Measurements from ENCODE around the gene S100A7A. TPM values are rescaled to one million over a fixed set of nuclear protein-coding genes. Genes with fewer than 3 reads are reported as not detected.

S100A7A gene
- total and polyA plus RNA-seq, 2 of the 13 experiments (the other 11 are each of a cell fraction or from before 2014, with no cell fraction given) = not detected

DNA sequence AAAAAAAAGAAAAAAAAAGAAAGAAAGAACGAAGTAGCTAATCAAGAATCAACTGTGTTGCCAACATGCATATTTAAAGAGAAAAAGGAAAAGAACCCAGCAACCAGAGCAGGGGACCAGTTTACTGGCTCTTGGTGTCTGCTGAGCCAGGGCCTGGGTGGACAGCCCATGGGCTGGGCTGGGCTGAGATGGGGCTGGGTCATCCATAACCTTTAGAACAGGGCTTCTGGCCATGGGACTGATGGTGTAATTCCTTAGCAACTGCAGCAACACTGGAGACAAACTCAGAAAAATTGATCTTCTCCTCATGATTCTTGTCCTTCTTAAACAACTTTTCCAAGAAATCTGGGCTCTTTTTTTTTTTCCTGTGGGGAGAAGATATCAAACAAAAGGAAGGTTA is 10.5 kb downstream of the S100A7A start:
- no peaks in the 10 kb centered on the region for H3K27me3 ChIP-seq (ENCODE audit: control insufficient read depth in 1 of 2, insufficient read depth in 2 of 2, low read length in 2 of 2)

DNA sequence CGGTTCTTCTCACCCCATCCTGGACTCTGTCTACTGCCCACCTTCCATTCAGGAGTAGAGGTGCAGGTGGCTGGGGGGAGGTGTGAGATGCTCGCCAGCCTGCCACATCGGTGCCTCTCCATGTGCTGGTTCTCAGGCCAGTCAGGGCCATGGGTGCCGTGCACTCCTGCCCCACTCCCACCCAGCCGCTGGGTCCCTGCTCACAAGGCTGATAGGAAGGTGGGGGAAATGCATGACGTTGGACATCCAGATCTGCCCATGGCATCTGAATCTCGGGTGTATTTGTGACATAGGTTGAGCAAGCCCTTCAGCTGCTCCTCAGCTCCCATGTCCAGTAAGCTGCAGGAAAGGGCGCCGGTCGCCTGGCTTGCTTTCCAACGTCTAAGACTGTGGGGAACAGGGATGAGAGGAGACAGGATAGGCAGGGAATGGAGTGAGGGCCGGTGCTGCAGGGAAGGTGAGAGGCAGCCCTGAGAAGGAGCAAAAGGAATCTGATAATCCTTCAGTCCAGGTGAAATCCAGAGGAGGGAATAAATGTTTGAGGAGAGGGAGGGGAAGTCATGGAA is 11.8 kb downstream of the S100A7A start:
- Histone ChIP-seq H2AFZ (ENCODE audit: low read length) (no peak overlapping the region), H3K9me3 (ENCODE audit: low read length) (no peaks in the 10 kb centered on the region), H3K4me3 (replicated peaks in 1 of 3; ENCODE audit: insufficient read depth in 1 of 3, low read depth in 2 of 3, low read length in 3 of 3) (no peak overlapping the region), H3K27ac (ENCODE audit: extremely low read length, insufficient read depth, low read length) (no peak overlapping the region), H4K20me1 (ENCODE audit: insufficient read depth, low read length) (no peaks in the 10 kb centered on the region), H3K79me2 (ENCODE audit: insufficient read depth, low read length) (no peaks in the 10 kb centered on the region), H3K27me3 (ENCODE audit: control insufficient read depth in 1 of 2, insufficient read depth in 2 of 2, low read length in 2 of 2) (no peaks in the 10 kb centered on the region), H3K9ac (ENCODE audit: insufficient read depth, low read depth, low read length) (no peak overlapping the region), H3K4me2 (ENCODE audit: low read depth, low read length) (no peak overlapping the region), H3K4me1 (ENCODE audit: insufficient read depth, low read length) (no peaks in the 10 kb centered on the region), H3K36me3 (replicated peaks in 1 of 2; ENCODE audit: control insufficient read depth in 1 of 2, insufficient read depth in 2 of 2, low read length in 2 of 2) (no peaks in the 10 kb centered on the region)
- ChIA-PET CTCF (ENCODE audit: low intra/inter-chr PET ratio, low total read pairs) (no interaction called here), POLR2A (no interaction called here)
- no TSS peak for BruUV-seq (replicated peaks)
- in situ Hi-C loops (cut with HindIII; ENCODE audit: extremely low pct_ligation_motif_present, low pct_unique_long_range_greater_than_20kb) (no loop called here), intact Hi-C loops (cut with micrococcal nuclease; ENCODE audit: unreplicated experiment) (no loop called here)
- 2% methylated on average over 11 of the region's 12 CpGs for WGBS (ENCODE audit: low lambda C conversion rate)
- FAIRE-seq (no peak), DNase-seq (ENCODE audit: low spot score) (no peak), ATAC-seq (no peak)
- TF ChIP-seq ZNF562 (CRISPR knock-in tag; IDR thresholded peaks at IDR 0.05; ENCODE audit: borderline replicate concordance) = no peak
- TF ChIP-seq CCAR2 (optimal IDR thresholded peaks at IDR 0.05; ENCODE audit: low read depth, low read length) = no peak
- TF ChIP-seq, protein P1, sequence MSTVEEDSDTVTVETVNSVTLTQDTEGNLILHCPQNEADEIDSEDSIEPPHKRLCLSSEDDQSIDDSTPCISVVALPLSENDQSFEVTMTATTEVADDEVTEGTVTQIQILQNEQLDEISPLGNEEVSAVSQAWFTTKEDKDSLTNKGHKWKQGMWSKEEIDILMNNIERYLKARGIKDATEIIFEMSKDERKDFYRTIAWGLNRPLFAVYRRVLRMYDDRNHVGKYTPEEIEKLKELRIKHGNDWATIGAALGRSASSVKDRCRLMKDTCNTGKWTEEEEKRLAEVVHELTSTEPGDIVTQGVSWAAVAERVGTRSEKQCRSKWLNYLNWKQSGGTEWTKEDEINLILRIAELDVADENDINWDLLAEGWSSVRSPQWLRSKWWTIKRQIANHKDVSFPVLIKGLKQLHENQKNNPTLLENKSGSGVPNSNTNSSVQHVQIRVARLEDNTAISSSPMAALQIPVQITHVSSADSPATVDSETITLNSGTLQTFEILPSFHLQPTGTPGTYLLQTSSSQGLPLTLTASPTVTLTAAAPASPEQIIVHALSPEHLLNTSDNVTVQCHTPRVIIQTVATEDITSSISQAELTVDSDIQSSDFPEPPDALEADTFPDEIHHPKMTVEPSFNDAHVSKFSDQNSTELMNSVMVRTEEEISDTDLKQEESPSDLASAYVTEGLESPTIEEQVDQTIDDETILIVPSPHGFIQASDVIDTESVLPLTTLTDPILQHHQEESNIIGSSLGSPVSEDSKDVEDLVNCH (CRISPR knock-in tag; IDR thresholded peaks at IDR 0.05) = no peak
- TF ChIP-seq, protein P2, sequence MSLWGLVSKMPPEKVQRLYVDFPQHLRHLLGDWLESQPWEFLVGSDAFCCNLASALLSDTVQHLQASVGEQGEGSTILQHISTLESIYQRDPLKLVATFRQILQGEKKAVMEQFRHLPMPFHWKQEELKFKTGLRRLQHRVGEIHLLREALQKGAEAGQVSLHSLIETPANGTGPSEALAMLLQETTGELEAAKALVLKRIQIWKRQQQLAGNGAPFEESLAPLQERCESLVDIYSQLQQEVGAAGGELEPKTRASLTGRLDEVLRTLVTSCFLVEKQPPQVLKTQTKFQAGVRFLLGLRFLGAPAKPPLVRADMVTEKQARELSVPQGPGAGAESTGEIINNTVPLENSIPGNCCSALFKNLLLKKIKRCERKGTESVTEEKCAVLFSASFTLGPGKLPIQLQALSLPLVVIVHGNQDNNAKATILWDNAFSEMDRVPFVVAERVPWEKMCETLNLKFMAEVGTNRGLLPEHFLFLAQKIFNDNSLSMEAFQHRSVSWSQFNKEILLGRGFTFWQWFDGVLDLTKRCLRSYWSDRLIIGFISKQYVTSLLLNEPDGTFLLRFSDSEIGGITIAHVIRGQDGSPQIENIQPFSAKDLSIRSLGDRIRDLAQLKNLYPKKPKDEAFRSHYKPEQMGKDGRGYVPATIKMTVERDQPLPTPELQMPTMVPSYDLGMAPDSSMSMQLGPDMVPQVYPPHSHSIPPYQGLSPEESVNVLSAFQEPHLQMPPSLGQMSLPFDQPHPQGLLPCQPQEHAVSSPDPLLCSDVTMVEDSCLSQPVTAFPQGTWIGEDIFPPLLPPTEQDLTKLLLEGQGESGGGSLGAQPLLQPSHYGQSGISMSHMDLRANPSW (CRISPR knock-in tag; IDR thresholded peaks at IDR 0.05; ENCODE audit: borderline replicate concordance) = no peak
- TF ChIP-seq RARG (CRISPR knock-in tag; IDR thresholded peaks at IDR 0.05; ENCODE audit: low read depth) = no peak
- no peak for TF ChIP-seq SMAD3 (CRISPR knock-in tag; IDR thresholded peaks at IDR 0.05)

More for the DNA sequence above, 10.5 kb downstream of the S100A7A start:
- Histone ChIP-seq H3K79me2 (ENCODE audit: insufficient read depth, low read length) (no peaks in the 10 kb centered on the region), H2AFZ (ENCODE audit: low read length) (no peak overlapping the region), H4K20me1 (ENCODE audit: insufficient read depth, low read length) (0 out of 2 replicates have a peak, but pooled peaks cover 4% of the 10 kb centered on the region), H3K9me3 (ENCODE audit: low read length) (no peaks in the 10 kb centered on the region), H3K9ac (ENCODE audit: insufficient read depth, low read depth, low read length) (no peak overlapping the region), H3K4me1 (ENCODE audit: insufficient read depth, low read length) (no peaks in the 10 kb centered on the region), H3K4me3 (replicated peaks in 1 of 3; ENCODE audit: insufficient read depth in 1 of 3, low read depth in 2 of 3, low read length in 3 of 3) (no peak overlapping the region), H3K27ac (ENCODE audit: extremely low read length, insufficient read depth, low read length) (no peak overlapping the region), H3K4me2 (ENCODE audit: low read depth, low read length) (no peak overlapping the region), H3K36me3 (replicated peaks in 1 of 2; ENCODE audit: control insufficient read depth in 1 of 2, insufficient read depth in 2 of 2, low read length in 2 of 2) (no peaks in the 10 kb centered on the region)
- TF ChIP-seq HMGA1 (CRISPR knock-in tag; conservative IDR thresholded peaks at IDR 0.05) (no peak), ZNF547 (CRISPR knock-in tag; IDR thresholded peaks at IDR 0.05) (no peak), ZMAT3 (CRISPR knock-in tag; conservative IDR thresholded peaks at IDR 0.05) (no peak), TBL1XR1 (IDR thresholded peaks at IDR 0.05; ENCODE audit: borderline replicate concordance, low read length, partially characterized antibody) (no peak), CCDC6 (CRISPR knock-in tag; IDR thresholded peaks at IDR 0.05) (no peak), MAF1 (CRISPR knock-in tag; IDR thresholded peaks at IDR 0.05; ENCODE audit: borderline replicate concordance) (no peak), ZNF724P (CRISPR knock-in tag; IDR thresholded peaks at IDR 0.05; ENCODE audit: borderline replicate concordance) (no peak)
- TF ChIP-seq, protein P3, sequence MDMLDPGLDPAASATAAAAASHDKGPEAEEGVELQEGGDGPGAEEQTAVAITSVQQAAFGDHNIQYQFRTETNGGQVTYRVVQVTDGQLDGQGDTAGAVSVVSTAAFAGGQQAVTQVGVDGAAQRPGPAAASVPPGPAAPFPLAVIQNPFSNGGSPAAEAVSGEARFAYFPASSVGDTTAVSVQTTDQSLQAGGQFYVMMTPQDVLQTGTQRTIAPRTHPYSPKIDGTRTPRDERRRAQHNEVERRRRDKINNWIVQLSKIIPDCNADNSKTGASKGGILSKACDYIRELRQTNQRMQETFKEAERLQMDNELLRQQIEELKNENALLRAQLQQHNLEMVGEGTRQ (IDR thresholded peaks at IDR 0.05; ENCODE audit: low read depth, low read length) = no peak
- TF ChIP-seq, protein P3 (CRISPR knock-in tag; IDR thresholded peaks at IDR 0.05; ENCODE audit: borderline replicate concordance) = no peak
- ChIA-PET CTCF (ENCODE audit: low intra/inter-chr PET ratio, low total read pairs) (no interaction called here), POLR2A (no interaction called here)
- 0% methylated on average over 1 of the region's 1 CpG for WGBS (ENCODE audit: low lambda C conversion rate)
- in situ Hi-C loops (cut with HindIII; ENCODE audit: extremely low pct_ligation_motif_present, low pct_unique_long_range_greater_than_20kb) = no loop called here
- no peak for ATAC-seq
- no peak for FAIRE-seq
- BruUV-seq (replicated peaks) = no TSS peak
- no peak for DNase-seq (ENCODE audit: low spot score)
- intact Hi-C loops (cut with micrococcal nuclease; ENCODE audit: unreplicated experiment) = no loop called here
